Endothelial cell of umbilical vein (primary cell): ENCODE results near the gene THBS4. TPM values are rescaled to one million over a fixed set of nuclear protein-coding genes. Genes with fewer than 3 reads are reported as not detected.

Source experiments
- BruUV-seq: library from RNA; stranded (reverse); fragments of 400-500 nt; replicated peaks from 2 replicates; lab custom pipeline; 2021; lab: Mats Ljungman, UMichigan
- CTCF ChIA-PET: fragments of 300-600, 350-600 bp; sonication (Branson Sonifier 250); formaldehyde crosslinking; loops from one replicate; lab custom pipeline; 2021; ENCODE audit warnings: antibody characterized with exemption, inconsistent platforms; lab: Charles Lee
- POLR2A ChIA-PET: fragments of 300-600, 350-600 bp; sonication (Branson Sonifier 250); formaldehyde crosslinking; loops from one replicate; lab custom pipeline; 2021; ENCODE audit warnings: antibody characterized with exemption, inconsistent platforms; lab: Charles Lee
- DNase-seq: peaks from one replicate; pipeline ENCODE4 v3.0.0-alpha.2; 2011; ENCODE audit warnings: low read depth, low spot score
- FAIRE-seq: peaks from 2 replicates; lab custom pipeline; 2011; peaks lifted over from hg19 to GRCh38; lab: Jason Lieb, UNC
- H2AFZ ChIP-seq: 2 replicates; pipeline ENCODE4 v1.6.0; 2012; ENCODE audit warnings: low read depth, low read length, control low read depth, inconsistent platforms
- H3K27ac ChIP-seq: 2 replicates; pipeline ENCODE4 v1.5.1; 2011; ENCODE audit warnings: low read depth, mild to moderate bottlenecking, control low read depth, low read length, moderate library complexity; ENCODE audit not compliant: insufficient read depth
- H3K27me3 ChIP-seq, 2 experiments: 2 replicates each; pipeline versions ENCODE4 v1.6.0 to v1.6.1; 2011; ENCODE audit warnings: low read length in 2 of 2, mixed read lengths in 1 of 2; ENCODE audit not compliant: control insufficient read depth in 2 of 2, insufficient read depth in 2 of 2
- H3K36me3 ChIP-seq, 2 experiments: 2 replicates in 1 of 2; 3 replicates in 1 of 2; pipeline ENCODE4 v1.5.1; 2011; ENCODE audit warnings: low read length in 2 of 2, mild to moderate bottlenecking in 1 of 2, moderate library complexity in 1 of 2; ENCODE audit not compliant: control insufficient read depth in 2 of 2, insufficient read depth in 2 of 2; ENCODE audit errors: extremely low read depth in 1 of 2
- H3K4me1 ChIP-seq: 3 replicates; pipeline ENCODE4 v1.5.1; 2011; ENCODE audit warnings: mild to moderate bottlenecking, low read length; ENCODE audit not compliant: control insufficient read depth, insufficient read depth; ENCODE audit errors: extremely low read depth
- H3K4me2 ChIP-seq: 2 replicates; pipeline ENCODE4 v1.6.1; 2011; ENCODE audit warnings: low read length, control low read depth, mixed read lengths; ENCODE audit not compliant: insufficient read depth
- H3K4me3 ChIP-seq, 3 experiments: fragments of 200-600 bp in 1 of 3; sonication (generic), shearing (Covaris generic) in 1 of 3; replicated peaks in 1 of 3; 2 replicates each; pipeline ENCODE4 v1.5.1; 2011 to 2016; ENCODE audit warnings: control low read depth in 3 of 3, low read length in 3 of 3, mild to moderate bottlenecking in 2 of 3, inconsistent platforms in 1 of 3, low read depth in 1 of 3, moderate library complexity in 1 of 3; ENCODE audit not compliant: insufficient read depth in 1 of 3
- H3K79me2 ChIP-seq: 2 replicates; pipeline ENCODE4 v1.6.0; 2012; ENCODE audit warnings: low read length, inconsistent platforms; ENCODE audit not compliant: control insufficient read depth, insufficient read depth
- H3K9ac ChIP-seq: replicated peaks from 2 replicates; pipeline ENCODE3; 2011; ENCODE audit warnings: low read length, control low read depth; ENCODE audit not compliant: insufficient read depth; ENCODE audit errors: extremely low read depth
- H3K9me1 ChIP-seq: replicated peaks from 3 replicates; pipeline ENCODE4 v1.6.0; 2011; ENCODE audit warnings: mild to moderate bottlenecking, low read length; ENCODE audit not compliant: control insufficient read depth, insufficient read depth; ENCODE audit errors: extremely low read depth
- H3K9me3 ChIP-seq: replicated peaks from 2 replicates; pipeline ENCODE4 v1.5.1; 2012; ENCODE audit warnings: low read length, inconsistent platforms; ENCODE audit not compliant: control insufficient read depth, insufficient read depth
- H4K20me1 ChIP-seq: replicated peaks from 2 replicates; pipeline ENCODE3; 2011; ENCODE audit warnings: mild to moderate bottlenecking, low read length; ENCODE audit not compliant: control insufficient read depth, insufficient read depth; ENCODE audit errors: extremely low read depth
- CTCF ChIP-seq, 2 donors: IDR thresholded peaks; 1 replicate in 1 of 2; 2 replicates in 1 of 2; pipeline ENCODE4 v1.5.1; 2011; ENCODE audit warnings: low read length in 2 of 2, mild to moderate bottlenecking in 2 of 2, moderate library complexity in 2 of 2, control low read depth in 1 of 2, inconsistent platforms in 1 of 2, low read depth in 1 of 2; ENCODE audit not compliant: insufficient read depth in 1 of 2; ENCODE audit errors: extremely low read depth in 1 of 2
- EZH2 ChIP-seq: IDR thresholded peaks from 2 replicates; pipeline ENCODE4 v1.6.1; 2012; ENCODE audit warnings: borderline replicate concordance, low read depth, mild to moderate bottlenecking, moderate library complexity, low read length, inconsistent platforms; ENCODE audit not compliant: severe bottlenecking
- FOS ChIP-seq: IDR thresholded peaks from 2 replicates; pipeline ENCODE4 v1.6.1; 2011; ENCODE audit warnings: mild to moderate bottlenecking, low read length, moderate library complexity, borderline replicate concordance; ENCODE audit not compliant: insufficient read depth
- GATA2 ChIP-seq: IDR thresholded peaks from 2 replicates; pipeline ENCODE4 v1.7.0; 2011; ENCODE audit warnings: low read depth, mild to moderate bottlenecking, moderate library complexity, mixed read lengths, low read length; ENCODE audit not compliant: insufficient read length, insufficient read depth
- JUN ChIP-seq: IDR thresholded peaks from 2 replicates; pipeline ENCODE4 v1.6.1; 2011; ENCODE audit warnings: borderline replicate concordance, low read depth; ENCODE audit not compliant: insufficient read length, insufficient read depth
- MAX ChIP-seq: IDR thresholded peaks from 2 replicates; pipeline ENCODE4 v1.6.1; 2011; ENCODE audit not compliant: insufficient read depth, insufficient read length
- MYC ChIP-seq: IDR thresholded peaks from one replicate; pipeline ENCODE4 v1.6.1; 2011; ENCODE audit warnings: mild to moderate bottlenecking, low read depth, low read length
- POLR2A ChIP-seq: IDR thresholded peaks from 2 replicates; pipeline ENCODE4 v1.6.1; 2012; ENCODE audit warnings: low read depth, mild to moderate bottlenecking, control low read depth, low read length
- POLR2AphosphoS5 ChIP-seq: IDR thresholded peaks from 2 replicates; pipeline ENCODE4 v1.6.1; 2012; ENCODE audit warnings: low read depth, mild to moderate bottlenecking, control low read depth, low read length, moderate library complexity; ENCODE audit not compliant: insufficient read depth
- dilution Hi-C: fragments of 300-500 bp; cut with MboI; formaldehyde crosslinking; loops from one replicate; pipeline ENCODE4 v1.15.0; 2019; ENCODE audit warnings: low sequenced_read_pairs; ENCODE audit not compliant: extremely low pct_ligation_motif_present
- intact Hi-C: fragments of 100-400 bp; cut with micrococcal nuclease; formaldehyde crosslinking; loops from one replicate; pipeline ENCODE4 v1.10.0; 2022
- polyA plus RNA-seq, 4 experiments: library from polyadenylated mRNA; depleted of rRNA in 3 of 4; stranded (reverse) in 3 of 4; unstranded in 1 of 4; fragments of >200 nt; gene quantifications; 2 replicates each; pipeline versions ENCODE4 v1.2.1 to v1.2.3, GENCODE V29; 2011 to 2012; ENCODE audit warnings: missing spikeins in 1 of 4
- total RNA-seq: library from RNA; stranded (reverse); gene quantifications from 2 replicates; pipeline ENCODE4 v1.2.3, GENCODE V29; 2021

Gene THBS4
- total and polyA plus RNA-seq, 2 donors (not counting 3 experiments of a cell fraction or from before 2014, with no cell fraction given): not detected

GRCh38 chr5:80071510-80072021 lies 36.4 kb downstream of the THBS4 start:
- Histone ChIP-seq H3K36me3 (no peaks in the 10 kb centered on the region), H4K20me1 (no peaks in the 10 kb centered on the region), H3K27me3 (no peaks in the 10 kb centered on the region), H3K9ac (no peak overlapping the region), H3K4me3 (no peak overlapping the region), H3K79me2 (no peaks in the 10 kb centered on the region), H3K4me2 (no peak overlapping the region), H3K27ac (no peak overlapping the region), H3K9me1 (no peaks in the 10 kb centered on the region), H3K9me3 (no peaks in the 10 kb centered on the region), H2AFZ (no peak overlapping the region), H3K4me1 (no peaks in the 10 kb centered on the region)
- TF ChIP-seq GATA2 (no peak), EZH2 (no peak), CTCF (IDR thresholded peaks at IDR 0.05; ENCODE audit: extremely low read depth in 1 of 2, insufficient read depth in 1 of 2, low read depth in 1 of 2, low read length in 2 of 2) (no peak), MYC (no peak), POLR2AphosphoS5 (no peak), JUN (no peak), POLR2A (no peak), FOS (no peak), MAX (no peak)
- BruUV-seq: no TSS peak
- dilution Hi-C loops (no loop called here), intact Hi-C loops (no loop called here)
- CTCF ChIA-PET: no interaction called here
- FAIRE-seq: no peak
- DNase-seq: no peak
- POLR2A ChIA-PET: no interaction called here
